Measurements from ENCODE around the gene DNAH17.

DNA sequence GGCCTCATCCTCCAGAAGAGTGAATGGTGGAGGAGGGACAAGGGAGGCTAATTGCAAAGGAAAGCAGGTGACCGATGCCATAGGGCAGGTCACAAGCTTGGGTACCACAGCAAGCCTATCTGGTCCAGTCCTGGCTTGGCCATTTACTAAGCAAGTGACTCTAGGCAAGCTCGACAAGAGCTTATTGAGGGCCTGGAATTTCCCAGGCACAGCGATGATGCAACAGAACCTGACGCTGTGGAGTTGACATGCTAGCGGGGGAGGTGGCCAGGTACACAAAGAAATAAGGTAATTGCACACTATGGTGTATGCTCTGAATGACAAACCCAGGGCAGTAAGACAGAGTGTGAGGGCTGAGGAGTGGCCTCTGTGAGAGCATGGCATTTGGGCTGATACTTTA lies 100.2 kb downstream of the DNAH17 start:
- TF ChIP-seq POLR2A (IDR thresholded peaks at IDR 0.05; ENCODE audit: low read depth, low read length) (no peak), POLR2AphosphoS5 (IDR thresholded peaks at IDR 0.05; ENCODE audit: low read depth, low read length) (no peak), TAF1 (IDR thresholded peaks at IDR 0.05; ENCODE audit: borderline replicate concordance, low read depth, low read length) (no peak)

Data from GM12892 (cell line).